UCSD-AML1 (cell line): Measurements from ENCODE around the gene SELENOO.
A peak's percentile ranks its signal among the peaks of the same experiment; 100 is the strongest.

ENCODE experiments used
- DNase-seq: peaks from one replicate; lab custom pipeline; 2025; ENCODE audit not compliant: unreplicated experiment; lab: John Stamatoyannopoulos, UW

The SELENOO gene

GRCh38 chr22:50184004-50184901 is 16.6 kb upstream of the SELENOO start:
- peak; percentile 30 for DNase-seq

- DNase-seq: no peak
Observed at GRCh38 chr22:50184902-50185374, 15.9 kb upstream of the SELENOO start.

- peak; percentile 92 for DNase-seq
Observed at GRCh38 chr22:50185375-50186087, 15.3 kb upstream of the SELENOO start, which contains the start of gene TRABD. TRABD (plus strand) TSS chr22:50185913; CDS start chr22:50193061, 7,148 bp downstream.

DNA sequence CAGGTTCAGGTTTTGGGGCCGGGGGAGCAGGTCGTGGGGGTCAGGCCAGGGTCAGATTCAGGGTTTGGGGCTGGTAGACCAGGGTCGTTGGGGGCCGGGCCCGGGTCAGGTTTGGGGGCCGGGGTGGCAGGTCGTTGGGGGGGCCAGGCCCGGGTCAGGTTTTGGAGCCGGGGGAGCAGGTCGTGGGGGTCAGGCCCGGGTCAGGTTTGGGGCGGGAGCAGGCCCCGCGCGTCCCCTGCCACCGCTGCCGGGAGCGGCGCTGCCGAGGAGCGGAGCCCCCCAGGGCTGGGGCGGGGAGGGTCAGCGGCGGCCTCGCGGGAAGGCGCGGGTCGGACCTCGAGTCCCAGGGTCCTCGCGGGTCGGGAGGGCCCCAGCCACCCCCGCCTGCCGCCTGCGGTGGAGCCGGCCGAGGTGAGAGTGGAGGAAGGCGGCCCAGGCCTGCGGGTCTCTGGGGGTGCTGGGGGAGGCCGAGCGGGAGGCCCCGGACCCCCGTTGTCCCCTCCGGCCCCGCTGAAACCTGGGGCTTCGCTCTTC is 14.6 kb upstream of the SELENOO start:
- DNase-seq: no peak

DNA sequence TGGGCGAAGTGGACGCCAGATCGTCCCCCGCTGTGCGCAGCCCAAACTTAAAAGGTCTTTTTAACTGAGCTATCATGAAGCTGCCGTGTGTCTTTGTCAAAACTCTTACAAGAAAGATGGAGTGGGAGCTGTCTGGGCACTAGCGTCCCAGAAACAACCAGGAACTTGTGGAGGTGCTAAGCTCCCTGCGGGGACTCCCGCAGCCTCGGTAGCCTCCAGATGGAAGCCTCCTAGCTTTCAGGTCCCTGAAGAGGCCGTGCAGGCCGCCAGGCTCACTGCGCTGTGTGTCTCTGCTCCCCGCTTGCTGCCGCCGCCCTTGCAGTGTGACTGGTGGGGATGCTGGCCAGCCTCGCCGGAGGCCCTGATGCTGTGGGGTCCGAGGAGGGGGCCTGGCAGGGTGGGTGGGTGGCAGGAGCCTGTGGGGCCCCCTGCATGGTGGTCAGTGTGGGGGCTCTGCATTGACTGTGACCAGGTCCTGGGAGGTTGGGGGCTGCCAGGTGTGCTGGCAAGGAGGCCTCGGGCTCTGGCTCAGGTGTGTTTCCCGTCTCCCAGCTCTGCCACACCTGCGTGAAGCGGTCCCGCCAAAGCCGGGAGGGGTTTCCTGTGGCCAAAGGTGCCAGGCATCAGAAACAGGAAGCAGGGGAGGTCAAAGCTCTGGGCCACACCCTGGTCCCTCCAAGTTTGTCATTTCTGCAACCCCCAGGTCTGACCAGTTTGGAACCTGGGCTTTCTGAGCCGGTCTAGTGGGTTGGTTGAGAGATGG is 13.9 kb upstream of the SELENOO start:
- no peak for DNase-seq

DNA sequence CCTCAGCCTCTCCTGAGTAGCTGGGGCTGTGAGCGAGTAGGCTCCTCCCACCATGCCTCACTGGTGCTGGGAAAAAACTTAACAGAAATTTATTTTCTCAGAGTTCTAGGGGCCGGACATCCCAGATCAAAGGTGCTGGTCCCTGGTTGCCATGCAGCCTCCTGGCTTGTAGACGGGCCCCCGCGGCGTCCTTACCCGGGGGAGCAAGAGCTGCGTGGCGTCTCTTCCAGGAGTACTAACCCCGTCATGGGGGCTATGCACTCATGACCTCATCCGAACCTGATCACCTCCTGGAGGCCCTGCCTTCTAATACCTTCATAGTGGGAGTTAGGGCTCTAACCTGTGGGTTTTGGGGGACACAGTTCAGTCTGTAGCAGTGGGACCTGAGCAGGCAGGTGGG is 12.5 kb upstream of the SELENOO start:
- DNase-seq: no peak

GRCh38 chr22:50189184-50189848 is 11.5 kb upstream of the SELENOO start:
- DNase-seq: no peak

- DNase-seq: no peak
Observed at GRCh38 chr22:50189849-50190181, 11.0 kb upstream of the SELENOO start.

DNA sequence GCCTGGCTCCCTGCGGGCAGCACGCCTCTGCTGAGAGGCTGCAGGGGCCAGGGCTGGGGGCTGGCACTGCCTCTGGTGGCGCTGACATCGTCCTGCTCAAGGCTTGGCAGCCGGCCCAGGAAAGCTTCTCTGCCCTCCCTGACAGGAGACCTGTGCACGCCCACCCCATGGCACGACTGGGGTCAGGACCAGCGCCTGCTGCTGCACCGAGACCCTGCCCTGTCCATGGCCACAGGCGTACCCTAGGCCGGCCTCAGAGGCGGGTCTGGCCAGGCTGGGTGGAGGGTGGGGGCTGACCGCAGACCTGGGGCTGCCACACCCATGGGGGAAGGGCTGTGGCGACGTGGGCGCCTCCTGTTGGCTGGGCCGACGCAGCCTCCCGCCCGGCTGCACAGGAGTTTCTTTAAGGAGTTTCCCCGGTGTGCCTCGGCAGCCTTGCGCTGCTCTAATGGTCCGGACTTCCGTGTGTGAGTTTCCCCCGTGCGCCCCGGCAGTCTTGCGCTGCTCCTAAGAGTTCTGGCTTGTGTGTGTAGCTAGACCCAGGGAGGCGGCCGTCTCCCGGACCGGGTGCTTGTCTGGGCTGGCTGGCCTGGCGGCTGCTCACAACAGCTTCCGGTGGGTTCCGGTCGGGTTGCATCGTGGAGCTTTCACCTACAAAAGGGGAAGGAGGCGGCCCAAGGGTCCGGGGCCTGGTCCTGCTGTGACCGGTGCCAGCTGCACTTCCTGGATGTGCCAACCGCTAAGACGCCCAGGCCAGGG is 10.4 kb upstream of the SELENOO start:
- DNase-seq: peak; percentile 94

DNA sequence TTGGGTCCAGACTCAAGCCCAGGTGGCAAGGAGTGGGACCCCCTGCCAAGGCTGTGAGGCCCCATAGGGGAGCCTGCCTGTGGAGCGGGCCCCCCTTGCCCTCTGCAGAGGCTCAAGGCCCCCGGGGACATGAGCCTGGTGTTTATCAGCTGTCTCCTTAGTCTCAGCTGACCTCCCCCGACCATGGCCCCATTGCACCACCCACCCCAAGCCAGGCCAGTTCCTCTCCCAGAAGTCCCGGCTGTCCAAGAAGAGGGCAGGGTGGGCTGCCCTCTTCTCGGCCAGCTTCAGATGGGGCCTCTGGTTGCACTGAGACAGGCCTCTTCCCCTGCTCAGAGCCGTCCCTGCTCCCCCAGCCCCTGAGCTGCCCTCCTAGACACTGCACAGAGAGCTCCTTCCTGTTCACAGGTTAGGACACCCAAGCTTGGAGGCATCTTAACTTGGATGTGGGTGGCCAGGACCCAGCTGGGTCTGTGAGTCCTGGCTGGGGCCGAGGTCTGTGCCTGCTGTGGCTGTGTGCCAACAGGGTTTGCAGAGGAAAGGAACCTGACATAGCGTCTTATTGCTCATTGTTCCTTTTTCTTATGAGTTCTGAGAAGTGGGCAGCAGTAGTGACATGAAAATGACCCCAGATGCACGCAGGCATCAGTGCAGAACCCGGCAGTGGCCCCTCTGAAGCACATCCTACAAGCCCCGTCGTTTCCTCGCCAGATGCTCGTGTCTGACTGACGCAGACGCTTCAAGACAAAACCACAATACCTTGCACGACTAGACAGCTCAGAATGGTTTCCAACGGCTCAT is 9.7 kb upstream of the SELENOO start:
- peak; percentile 59 for DNase-seq

DNA sequence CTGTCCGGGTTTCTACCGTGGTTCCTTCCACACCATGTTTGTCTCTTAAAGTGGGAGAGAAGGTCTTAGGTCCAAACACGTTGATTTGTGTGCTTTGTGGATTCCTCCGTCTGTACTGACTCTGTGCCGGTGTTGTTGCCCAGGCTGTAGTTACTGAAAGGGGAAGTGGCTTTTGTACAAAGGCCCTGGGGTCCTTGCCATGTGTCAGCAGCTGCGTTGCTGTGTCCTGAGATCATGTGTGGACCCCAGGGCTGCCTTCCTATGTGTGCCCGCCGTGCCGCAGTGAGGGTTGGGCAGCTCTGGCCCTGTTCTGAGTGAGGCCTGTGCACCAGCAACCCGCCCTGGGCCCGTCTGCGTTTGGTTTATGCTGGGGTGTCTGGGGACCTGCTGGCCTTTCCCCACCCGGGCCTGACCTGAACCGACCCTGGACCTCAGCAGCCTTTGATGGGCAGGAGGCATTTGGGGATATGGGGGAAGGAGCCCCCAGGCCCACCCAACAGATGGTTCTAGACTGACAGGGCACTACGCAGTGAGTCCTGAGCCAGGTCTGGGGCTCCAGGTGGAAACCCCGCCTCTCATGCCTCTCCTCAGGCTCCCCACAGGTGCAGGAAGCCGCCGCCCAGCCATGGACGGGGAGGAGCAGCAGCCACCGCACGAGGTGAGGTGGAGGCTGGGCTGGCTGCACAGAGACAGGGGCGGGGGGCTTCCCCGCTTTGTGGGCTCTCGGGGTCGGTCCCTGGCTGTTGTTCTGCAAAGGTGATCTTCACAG is 8.2 kb upstream of the SELENOO start:
- DNase-seq: no peak

- no peak for DNase-seq
Observed at GRCh38 chr22:50193621-50194020, 7.2 kb upstream of the SELENOO start.

- no peak for DNase-seq
Observed at GRCh38 chr22:50194037-50194805, 6.6 kb upstream of the SELENOO start.

- DNase-seq: no peak
Observed at GRCh38 chr22:50196256-50196655, 4.6 kb upstream of the SELENOO start.

- no peak for DNase-seq
Observed at GRCh38 chr22:50197000-50197800, 3.6 kb upstream of the SELENOO start.

DNA sequence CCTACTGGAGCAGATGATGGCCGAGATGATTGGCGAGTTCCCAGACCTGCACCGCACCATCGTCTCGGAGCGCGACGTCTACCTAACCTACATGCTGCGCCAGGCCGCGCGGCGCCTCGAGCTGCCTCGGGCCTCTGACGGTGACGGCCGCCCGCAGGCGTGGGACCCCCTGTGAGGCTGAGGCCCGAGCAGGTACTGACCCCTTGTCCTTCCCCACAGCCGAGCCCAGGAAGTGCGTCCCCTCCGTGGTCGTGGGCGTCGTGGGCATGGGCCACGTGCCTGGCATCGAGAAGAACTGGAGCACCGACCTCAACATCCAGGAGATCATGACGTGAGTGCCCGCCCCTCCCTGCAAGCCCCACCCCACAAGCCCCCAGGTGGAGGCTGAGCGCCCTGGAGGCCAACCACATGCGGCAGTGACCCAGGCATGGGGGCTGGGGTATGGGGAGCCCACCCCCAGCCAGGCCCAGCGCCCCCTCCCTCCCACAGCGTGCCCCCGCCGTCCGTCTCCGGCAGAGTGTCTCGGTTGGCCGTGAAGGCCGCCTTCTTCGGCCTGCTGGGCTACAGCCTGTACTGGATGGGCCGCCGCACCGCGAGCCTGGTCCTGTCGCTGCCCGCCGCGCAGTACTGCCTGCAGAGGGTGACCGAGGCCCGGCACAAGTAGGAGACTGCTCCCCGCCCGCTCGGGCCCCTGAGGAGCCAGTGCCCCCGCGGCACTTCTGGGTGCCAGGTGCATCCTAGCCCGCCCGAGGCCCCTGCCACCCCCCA is 2.8 kb upstream of the SELENOO start:
- no peak for DNase-seq
